GM03348 (cell line): ENCODE results near the gene GNG13.
A peak's percentile ranks its signal among the peaks of the same experiment; 100 is the strongest.
"Not testable (repeated sequence)": the region's sequence is repeated elsewhere in the genome, so short reads cannot be mapped to it uniquely, and the experiment has no call there.

Experiments
- DNase-seq: peaks from one replicate; pipeline ENCODE4 v3.0.0; 2012; ENCODE audit warnings: low spot score

GNG13 gene

DNA sequence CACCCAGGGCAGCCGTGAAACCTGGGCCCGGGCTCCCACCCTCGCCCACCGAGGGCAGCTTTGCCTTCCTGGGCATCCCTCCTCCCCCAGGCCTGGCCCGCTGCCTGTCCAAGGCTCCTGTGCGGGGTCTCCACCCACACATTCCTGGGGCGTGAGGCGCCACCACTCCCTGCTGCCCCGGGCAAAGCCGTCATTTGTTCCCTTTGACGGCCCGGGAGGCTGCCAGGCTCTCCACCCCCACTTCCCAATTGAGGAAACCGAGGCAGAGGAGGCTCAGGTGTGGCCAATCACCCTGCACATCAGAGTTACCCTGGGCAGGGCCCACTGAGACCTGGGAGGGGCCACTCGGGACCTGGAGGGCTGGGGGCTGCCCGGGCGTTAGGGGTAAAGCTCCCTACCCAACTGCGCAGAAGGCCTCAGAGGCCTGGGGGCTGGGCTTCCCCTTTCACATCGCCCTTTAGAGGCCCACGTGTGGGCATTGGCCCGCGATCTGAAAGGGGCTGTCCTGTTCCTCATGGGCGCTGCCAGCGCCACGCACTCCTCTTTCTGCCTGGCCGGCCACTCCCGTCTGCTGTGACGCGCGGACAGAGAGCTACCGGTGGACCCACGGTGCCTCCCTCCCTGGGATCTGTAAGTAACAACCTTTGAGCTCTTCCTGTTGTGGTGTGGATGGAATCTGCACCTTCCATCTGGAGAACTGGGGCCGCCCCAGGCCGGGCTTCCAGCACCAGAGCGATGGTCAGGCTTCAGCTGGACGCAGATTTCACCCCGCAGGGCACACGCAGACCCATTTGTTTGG lies 39.8 kb downstream of the GNG13 start, which contains the start of gene MSLN:
MSLN (plus strand) TSS at position 190 of the 799 bp plus-strand sequence. CDS start 1,947 bp downstream, outside the sequence.
- DNase-seq: no peak

- DNase-seq: no peak
These were observed 40.5 kb downstream of the GNG13 start for GRCh38 chr16:760065-760464.

DNA sequence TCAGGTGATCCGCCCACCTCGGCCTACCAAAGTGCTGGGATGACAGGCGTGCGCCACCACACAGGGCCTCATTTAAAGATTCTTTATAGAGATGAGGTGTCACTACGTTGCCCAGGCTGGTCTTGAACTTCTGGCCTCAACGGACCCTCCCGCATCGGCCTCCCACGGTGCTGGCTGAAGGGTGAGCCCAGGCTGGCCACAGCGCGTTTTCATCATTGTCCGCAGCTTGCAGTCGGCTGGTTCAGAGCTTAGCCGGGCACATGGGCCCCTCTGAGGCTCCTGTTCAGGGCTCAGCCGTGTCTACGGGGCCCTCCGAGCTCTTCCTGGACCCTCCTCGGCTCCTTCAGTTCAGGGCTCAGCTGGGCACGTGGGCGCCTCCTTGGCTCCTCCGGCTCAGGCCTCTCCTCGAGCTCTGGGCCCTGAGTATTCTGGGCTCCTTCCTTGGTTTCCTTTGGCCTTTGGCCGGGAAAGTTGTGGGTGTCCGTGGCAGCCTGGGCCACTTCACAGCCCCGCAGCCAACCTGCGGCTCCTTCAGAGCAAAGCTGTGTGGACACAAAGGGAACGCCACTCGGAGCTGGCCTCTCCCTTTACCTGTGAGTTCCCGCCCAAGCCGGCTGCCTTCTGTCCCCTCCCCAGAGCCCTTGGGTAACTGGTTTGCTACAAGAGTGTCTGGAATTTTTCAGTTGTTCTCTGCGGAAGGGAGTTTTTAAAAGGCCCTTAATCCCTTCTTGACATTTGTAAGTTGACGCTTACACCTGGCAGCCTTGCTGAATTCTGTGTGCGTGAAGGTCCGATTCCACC lies 41.2 kb downstream of the GNG13 start:
- DNase-seq: no peak

- no peak for DNase-seq
These were observed 44.1 kb downstream of the GNG13 start for GRCh38 chr16:756428-756827.

DNA sequence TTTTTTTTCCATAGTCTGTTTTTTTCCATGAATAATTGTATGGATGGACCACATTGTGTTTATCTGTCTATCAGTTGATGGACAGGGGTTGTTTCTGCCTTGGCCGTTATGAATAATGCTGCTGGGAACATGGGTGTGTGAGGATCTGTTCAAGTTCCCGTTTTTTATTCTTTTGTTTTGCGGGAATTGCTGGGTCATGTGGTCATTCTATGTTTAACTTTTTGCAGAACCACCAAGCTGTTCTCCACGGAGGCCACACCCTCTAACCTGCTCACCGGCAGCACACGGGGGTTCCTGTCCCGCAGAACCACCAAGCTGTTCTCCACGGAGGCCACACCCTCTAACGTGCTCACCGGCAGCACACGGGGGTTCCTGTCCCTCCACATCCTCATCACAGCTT lies 45.9 kb downstream of the GNG13 start:
- DNase-seq: no peak

GRCh38 chr16:754121-754607 lies 46.4 kb downstream of the GNG13 start:
- not testable (repeated sequence) for DNase-seq

DNA sequence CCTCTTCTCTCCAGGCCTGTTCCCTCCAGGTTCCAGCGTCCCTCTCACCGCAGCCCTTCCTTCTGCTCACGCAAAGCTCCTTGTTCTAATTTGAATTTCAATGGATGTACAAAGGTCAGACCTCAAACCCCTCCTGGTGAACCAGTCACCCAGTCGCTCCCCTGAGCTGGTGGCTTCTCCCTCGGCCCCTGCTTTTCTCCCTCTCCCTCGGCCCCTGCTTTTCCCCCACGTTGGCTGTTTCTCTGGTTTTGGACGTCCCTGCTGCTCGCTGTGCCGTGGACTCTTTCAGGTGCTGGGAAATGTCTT lies 48.6 kb downstream of the GNG13 start:
- DNase-seq: no peak

- DNase-seq: no peak
These were observed 49.2 kb downstream of the GNG13 start for GRCh38 chr16:751152-752006.

- no peak for DNase-seq
These were observed 50.0 kb downstream of the GNG13 start for GRCh38 chr16:750485-750884.

DNA sequence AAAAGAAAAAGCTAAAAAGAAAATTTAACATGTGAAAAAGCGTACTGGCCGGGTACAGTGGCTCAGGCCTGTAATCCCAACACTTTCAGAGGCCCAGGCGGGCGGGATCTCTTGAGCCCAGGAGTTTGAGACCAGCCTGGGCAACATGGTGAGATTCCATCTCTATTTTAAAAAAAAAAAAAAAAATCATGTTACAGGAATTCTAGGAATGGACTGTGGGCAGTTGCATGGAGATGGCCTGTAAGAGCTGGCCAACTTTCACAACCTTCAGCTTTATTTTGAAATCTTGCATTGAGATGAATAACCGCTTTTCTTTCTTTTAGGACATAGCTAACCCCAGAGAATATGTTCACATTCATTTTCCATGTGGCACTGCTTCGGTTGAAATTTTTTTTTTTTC lies 51.5 kb downstream of the GNG13 start:
- peak; percentile 89 for DNase-seq
